ENCODE data around the gene KCNK3. TPM values are rescaled to one million over a fixed set of nuclear protein-coding genes. Genes with fewer than 3 reads are reported as not detected.

The KCNK3 gene
- total and polyA plus RNA-seq, 2 of the 13 experiments (the other 11 are each of a cell fraction or from before 2014, with no cell fraction given): not detected

DNA sequence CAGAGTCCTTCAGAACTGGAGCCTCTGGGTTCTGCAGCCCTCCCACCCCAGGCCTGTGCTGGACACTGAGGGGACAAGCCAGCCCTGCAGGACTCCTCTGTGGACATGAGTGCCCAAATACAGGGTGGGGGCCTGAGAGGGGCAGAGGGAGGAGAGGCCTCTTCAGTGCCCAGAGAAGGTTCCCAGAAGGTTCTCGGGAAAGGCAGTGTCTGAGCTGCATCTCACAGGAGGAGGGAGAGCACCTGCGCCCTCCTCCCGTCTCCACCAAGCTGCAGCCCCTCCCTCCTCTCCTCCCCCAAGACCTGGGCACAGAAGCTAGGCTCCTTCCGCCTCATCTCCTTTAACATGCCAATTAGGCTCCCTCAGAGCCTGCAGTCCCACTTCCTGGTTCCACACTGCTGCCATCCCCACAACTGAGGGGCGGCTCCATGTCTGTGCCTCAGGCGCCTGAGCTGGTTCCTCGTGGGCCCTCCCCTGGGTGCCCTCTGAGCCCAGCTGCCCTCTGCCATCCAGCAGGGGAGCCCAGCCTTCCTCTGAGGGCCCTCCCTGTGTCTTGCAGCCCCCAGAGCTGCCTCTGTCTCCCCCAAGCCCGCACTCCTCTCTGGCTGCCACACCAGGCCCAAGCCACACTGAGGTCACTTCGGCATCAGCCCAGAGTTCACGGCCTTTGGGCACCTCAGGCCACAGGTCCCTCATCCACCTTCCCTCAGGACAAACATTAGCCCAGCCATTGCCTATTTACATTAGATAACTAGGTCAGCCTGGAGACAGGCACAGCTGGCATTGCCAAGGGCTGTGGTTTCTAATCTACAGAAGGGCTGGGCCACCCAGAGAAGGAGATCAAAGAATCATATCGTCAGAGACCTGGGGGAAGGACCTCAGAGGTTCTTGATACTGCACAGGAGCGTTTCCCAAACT is 28.9 kb downstream of the KCNK3 start (continued):
- TF ChIP-seq, protein P1, sequence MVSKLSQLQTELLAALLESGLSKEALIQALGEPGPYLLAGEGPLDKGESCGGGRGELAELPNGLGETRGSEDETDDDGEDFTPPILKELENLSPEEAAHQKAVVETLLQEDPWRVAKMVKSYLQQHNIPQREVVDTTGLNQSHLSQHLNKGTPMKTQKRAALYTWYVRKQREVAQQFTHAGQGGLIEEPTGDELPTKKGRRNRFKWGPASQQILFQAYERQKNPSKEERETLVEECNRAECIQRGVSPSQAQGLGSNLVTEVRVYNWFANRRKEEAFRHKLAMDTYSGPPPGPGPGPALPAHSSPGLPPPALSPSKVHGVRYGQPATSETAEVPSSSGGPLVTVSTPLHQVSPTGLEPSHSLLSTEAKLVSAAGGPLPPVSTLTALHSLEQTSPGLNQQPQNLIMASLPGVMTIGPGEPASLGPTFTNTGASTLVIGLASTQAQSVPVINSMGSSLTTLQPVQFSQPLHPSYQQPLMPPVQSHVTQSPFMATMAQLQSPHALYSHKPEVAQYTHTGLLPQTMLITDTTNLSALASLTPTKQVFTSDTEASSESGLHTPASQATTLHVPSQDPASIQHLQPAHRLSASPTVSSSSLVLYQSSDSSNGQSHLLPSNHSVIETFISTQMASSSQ (IDR thresholded peaks at IDR 0.05; ENCODE audit: low read depth): no peak
- TF ChIP-seq, protein P1 (CRISPR knock-in tag; IDR thresholded peaks at IDR 0.05; ENCODE audit: borderline replicate concordance): peak; percentile 51; the same call in 1 of the 2 replicates
- no peak for TF ChIP-seq MED8 (CRISPR knock-in tag; IDR thresholded peaks at IDR 0.05; ENCODE audit: insufficient replicate concordance)
- 0 out of 2 replicates have a peak, but pooled peaks have one; percentile 58 for TF ChIP-seq PPARG (CRISPR knock-in tag; conservative IDR thresholded peaks at IDR 0.05)
- peak; percentile 91 for TF ChIP-seq RXRB (CRISPR knock-in tag; IDR thresholded peaks at IDR 0.05; ENCODE audit: borderline replicate concordance)
- no peak for TF ChIP-seq ZNF607 (CRISPR knock-in tag; IDR thresholded peaks at IDR 0.05; ENCODE audit: borderline replicate concordance)
- no peak for TF ChIP-seq HDAC6 (IDR thresholded peaks at IDR 0.05; ENCODE audit: low read depth, low read length)
- TF ChIP-seq, protein P2, sequence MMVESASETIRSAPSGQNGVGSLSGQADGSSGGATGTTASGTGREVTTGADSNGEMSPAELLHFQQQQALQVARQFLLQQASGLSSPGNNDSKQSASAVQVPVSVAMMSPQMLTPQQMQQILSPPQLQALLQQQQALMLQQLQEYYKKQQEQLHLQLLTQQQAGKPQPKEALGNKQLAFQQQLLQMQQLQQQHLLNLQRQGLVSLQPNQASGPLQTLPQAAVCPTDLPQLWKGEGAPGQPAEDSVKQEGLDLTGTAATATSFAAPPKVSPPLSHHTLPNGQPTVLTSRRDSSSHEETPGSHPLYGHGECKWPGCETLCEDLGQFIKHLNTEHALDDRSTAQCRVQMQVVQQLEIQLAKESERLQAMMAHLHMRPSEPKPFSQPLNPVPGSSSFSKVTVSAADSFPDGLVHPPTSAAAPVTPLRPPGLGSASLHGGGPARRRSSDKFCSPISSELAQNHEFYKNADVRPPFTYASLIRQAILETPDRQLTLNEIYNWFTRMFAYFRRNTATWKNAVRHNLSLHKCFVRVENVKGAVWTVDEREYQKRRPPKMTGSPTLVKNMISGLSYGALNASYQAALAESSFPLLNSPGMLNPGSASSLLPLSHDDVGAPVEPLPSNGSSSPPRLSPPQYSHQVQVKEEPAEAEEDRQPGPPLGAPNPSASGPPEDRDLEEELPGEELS (CRISPR knock-in tag; IDR thresholded peaks at IDR 0.05): no peak
- TF ChIP-seq, protein P3, sequence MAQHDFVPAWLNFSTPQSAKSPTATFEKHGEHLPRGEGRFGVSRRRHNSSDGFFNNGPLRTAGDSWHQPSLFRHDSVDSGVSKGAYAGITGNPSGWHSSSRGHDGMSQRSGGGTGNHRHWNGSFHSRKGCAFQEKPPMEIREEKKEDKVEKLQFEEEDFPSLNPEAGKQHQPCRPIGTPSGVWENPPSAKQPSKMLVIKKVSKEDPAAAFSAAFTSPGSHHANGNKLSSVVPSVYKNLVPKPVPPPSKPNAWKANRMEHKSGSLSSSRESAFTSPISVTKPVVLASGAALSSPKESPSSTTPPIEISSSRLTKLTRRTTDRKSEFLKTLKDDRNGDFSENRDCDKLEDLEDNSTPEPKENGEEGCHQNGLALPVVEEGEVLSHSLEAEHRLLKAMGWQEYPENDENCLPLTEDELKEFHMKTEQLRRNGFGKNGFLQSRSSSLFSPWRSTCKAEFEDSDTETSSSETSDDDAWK (CRISPR knock-in tag; IDR thresholded peaks at IDR 0.05): no peak
- TF ChIP-seq, protein P4, sequence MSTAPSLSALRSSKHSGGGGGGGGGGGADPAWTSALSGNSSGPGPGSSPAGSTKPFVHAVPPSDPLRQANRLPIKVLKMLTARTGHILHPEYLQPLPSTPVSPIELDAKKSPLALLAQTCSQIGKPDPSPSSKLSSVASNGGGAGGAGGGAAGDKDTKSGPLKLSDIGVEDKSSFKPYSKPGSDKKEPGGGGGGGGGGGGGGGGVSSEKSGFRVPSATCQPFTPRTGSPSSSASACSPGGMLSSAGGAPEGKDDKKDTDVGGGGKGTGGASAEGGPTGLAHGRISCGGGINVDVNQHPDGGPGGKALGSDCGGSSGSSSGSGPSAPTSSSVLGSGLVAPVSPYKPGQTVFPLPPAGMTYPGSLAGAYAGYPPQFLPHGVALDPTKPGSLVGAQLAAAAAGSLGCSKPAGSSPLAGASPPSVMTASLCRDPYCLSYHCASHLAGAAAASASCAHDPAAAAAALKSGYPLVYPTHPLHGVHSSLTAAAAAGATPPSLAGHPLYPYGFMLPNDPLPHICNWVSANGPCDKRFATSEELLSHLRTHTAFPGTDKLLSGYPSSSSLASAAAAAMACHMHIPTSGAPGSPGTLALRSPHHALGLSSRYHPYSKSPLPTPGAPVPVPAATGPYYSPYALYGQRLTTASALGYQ (CRISPR knock-in tag; IDR thresholded peaks at IDR 0.05): peak; percentile 79
- TF ChIP-seq FOXJ3 (CRISPR knock-in tag; IDR thresholded peaks at IDR 0.05; ENCODE audit: borderline replicate concordance): no peak
- TF ChIP-seq, protein P5, sequence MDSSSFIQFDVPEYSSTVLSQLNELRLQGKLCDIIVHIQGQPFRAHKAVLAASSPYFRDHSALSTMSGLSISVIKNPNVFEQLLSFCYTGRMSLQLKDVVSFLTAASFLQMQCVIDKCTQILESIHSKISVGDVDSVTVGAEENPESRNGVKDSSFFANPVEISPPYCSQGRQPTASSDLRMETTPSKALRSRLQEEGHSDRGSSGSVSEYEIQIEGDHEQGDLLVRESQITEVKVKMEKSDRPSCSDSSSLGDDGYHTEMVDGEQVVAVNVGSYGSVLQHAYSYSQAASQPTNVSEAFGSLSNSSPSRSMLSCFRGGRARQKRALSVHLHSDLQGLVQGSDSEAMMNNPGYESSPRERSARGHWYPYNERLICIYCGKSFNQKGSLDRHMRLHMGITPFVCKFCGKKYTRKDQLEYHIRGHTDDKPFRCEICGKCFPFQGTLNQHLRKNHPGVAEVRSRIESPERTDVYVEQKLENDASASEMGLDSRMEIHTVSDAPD (CRISPR knock-in tag; IDR thresholded peaks at IDR 0.05): peak; percentile 83
- TF ChIP-seq ZNF331 (CRISPR knock-in tag; IDR thresholded peaks at IDR 0.05): 0 out of 2 replicates have a peak, but pooled peaks have one; percentile 45
- peak; percentile 59 for TF ChIP-seq ZFX (CRISPR knock-in tag; IDR thresholded peaks at IDR 0.05; ENCODE audit: low read depth)
- TF ChIP-seq HNF4A (CRISPR knock-in tag; IDR thresholded peaks at IDR 0.05): peak; percentile 76

Measured in HepG2 (cell line).